ENCODE measurements around the gene FADD.

Gene FADD

GRCh38 chr11:70183032-70183431 lies 20.1 kb upstream of the FADD start:
- TF ChIP-seq CTCF (IDR thresholded peaks at IDR 0.05; ENCODE audit: low read depth, low read length) = no peak
- no peak overlapping the region for H3K4me3 ChIP-seq (ENCODE audit: low read depth, low read length)

- no peak overlapping the region for H3K4me3 ChIP-seq (ENCODE audit: low read depth, low read length)
These were observed 19.5 kb upstream of the FADD start for GRCh38 chr11:70183483-70184176.

GRCh38 chr11:70184396-70184795 lies 18.7 kb upstream of the FADD start:
- no peak for TF ChIP-seq CTCF (IDR thresholded peaks at IDR 0.05; ENCODE audit: low read depth, low read length)
- H3K4me3 ChIP-seq (ENCODE audit: low read depth, low read length) = no peak overlapping the region

More at GRCh38 chr11:70183483-70184176, 19.5 kb upstream of the FADD start:
- no peak for TF ChIP-seq CTCF (IDR thresholded peaks at IDR 0.05; ENCODE audit: low read depth, low read length)

GRCh38 chr11:70185348-70186055 lies 17.6 kb upstream of the FADD start:
- H3K4me3 ChIP-seq (ENCODE audit: low read depth, low read length) = no peak overlapping the region
- TF ChIP-seq CTCF (IDR thresholded peaks at IDR 0.05; ENCODE audit: low read depth, low read length) = no peak

DNA sequence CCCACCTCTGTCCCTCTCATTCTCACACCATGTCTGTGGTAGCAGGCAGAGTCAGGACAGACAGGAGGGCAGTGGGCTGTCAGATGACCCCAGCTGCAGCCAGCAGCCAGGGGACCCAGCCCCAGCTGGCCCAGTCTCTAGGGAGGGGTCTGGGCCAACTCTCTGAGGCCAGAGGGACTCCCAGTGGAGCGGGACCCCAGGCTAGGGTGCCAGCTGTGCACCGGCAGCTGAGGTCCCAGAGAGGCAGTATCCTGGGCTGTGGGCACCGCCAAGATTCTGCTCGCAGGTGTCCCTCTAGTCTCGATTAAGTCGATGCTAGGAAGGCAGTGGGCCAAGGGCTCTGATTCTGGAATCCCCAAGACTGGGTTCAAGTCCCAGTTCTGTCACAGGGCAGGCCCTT lies 16.7 kb upstream of the FADD start:
- no peak overlapping the region for H3K4me3 ChIP-seq (ENCODE audit: low read depth, low read length)
- no peak for TF ChIP-seq CTCF (IDR thresholded peaks at IDR 0.05; ENCODE audit: low read depth, low read length)

DNA sequence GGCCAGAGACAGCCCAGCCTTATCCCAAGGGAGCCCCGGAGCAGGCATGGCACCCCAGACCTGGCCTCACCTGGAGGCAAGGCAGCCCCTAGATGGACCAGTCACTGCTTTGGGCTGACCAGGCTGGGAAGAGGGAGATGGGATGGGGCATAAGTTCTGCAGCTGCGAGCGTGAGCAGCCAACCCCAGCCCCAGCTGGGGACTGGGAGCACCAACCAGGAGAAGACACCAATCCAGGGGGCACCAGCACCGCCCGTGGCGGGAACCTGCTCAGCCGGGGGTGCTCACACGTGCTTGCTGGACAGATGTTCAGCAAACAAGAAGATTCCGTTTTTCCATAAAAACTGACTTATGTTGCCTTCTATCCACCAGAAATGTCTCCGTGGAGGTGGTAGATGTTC lies 16.2 kb upstream of the FADD start:
- no peak overlapping the region for H3K4me3 ChIP-seq (ENCODE audit: low read depth, low read length)
- TF ChIP-seq CTCF (IDR thresholded peaks at IDR 0.05; ENCODE audit: low read depth, low read length) = no peak

DNA sequence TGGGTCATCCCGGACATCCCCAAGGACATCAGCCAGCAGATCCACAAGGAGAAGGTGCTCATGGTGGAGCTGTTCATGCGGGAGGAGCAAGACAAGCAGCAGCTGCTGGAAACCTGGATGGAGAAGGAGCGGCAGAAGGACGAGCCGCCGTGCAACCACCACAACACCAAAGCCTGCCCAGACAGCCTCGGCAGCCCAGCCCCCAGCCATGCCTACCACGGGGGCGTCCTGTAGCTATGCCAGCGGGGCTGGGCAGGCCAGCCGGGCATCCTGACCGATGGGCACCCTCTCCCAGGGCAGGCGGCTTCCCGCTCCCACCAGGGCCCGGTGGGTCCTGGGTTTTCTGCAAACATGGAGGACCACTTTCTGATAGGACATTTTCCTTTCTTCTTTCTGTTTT lies 15.3 kb upstream of the FADD start:
- TF ChIP-seq CTCF (IDR thresholded peaks at IDR 0.05; ENCODE audit: low read depth, low read length) = no peak
- no peak overlapping the region for H3K4me3 ChIP-seq (ENCODE audit: low read depth, low read length)

Data from WI38 (cell line).